HG03460 (cell line): ENCODE results near the gene PER3.

Experiments used
- ATAC-seq: cut with Tn5 transposase; IDR thresholded peaks from one replicate; pipeline ENCODE4 v1.9.1; 2021; ENCODE audit not compliant: unreplicated experiment

Gene PER3

GRCh38 chr1:7869136-7869920, 85.2 kb downstream of the PER3 start:
- no peak for ATAC-seq

- no peak for ATAC-seq
Measured at GRCh38 chr1:7871136-7871535, 87.0 kb downstream of the PER3 start.

GRCh38 chr1:7873801-7874795, 90.0 kb downstream of the PER3 start:
- no peak for ATAC-seq

GRCh38 chr1:7878027-7878426, 93.9 kb downstream of the PER3 start:
- ATAC-seq: no peak

- ATAC-seq: no peak
Measured at GRCh38 chr1:7879228-7879627, 95.1 kb downstream of the PER3 start.

- ATAC-seq: no peak
Measured at GRCh38 chr1:7884757-7885156, 100.7 kb downstream of the PER3 start.

- no peak for ATAC-seq
Measured at GRCh38 chr1:7885513-7886404, 101.7 kb downstream of the PER3 start.

- no peak for ATAC-seq
Measured at GRCh38 chr1:7886405-7886745, 102.3 kb downstream of the PER3 start.

GRCh38 chr1:7888248-7889081, 104.4 kb downstream of the PER3 start:
- ATAC-seq: no peak

GRCh38 chr1:7890853-7891252, 106.8 kb downstream of the PER3 start:
- ATAC-seq: no peak

- no peak for ATAC-seq
Measured at GRCh38 chr1:7891804-7892203, 107.7 kb downstream of the PER3 start.

GRCh38 chr1:7893529-7894180, 109.6 kb downstream of the PER3 start:
- no peak for ATAC-seq
